Measurements from ENCODE around the gene TRIM63. TPM values are rescaled to one million over a fixed set of nuclear protein-coding genes. Genes with fewer than 3 reads are reported as not detected.

TRIM63 gene
- total and polyA plus RNA-seq, 9 of the 15 experiments (the other 6 are each of a cell fraction or from before 2014, with no cell fraction given), result 0.08 to 0.57 (median 0.36) TPM

DNA sequence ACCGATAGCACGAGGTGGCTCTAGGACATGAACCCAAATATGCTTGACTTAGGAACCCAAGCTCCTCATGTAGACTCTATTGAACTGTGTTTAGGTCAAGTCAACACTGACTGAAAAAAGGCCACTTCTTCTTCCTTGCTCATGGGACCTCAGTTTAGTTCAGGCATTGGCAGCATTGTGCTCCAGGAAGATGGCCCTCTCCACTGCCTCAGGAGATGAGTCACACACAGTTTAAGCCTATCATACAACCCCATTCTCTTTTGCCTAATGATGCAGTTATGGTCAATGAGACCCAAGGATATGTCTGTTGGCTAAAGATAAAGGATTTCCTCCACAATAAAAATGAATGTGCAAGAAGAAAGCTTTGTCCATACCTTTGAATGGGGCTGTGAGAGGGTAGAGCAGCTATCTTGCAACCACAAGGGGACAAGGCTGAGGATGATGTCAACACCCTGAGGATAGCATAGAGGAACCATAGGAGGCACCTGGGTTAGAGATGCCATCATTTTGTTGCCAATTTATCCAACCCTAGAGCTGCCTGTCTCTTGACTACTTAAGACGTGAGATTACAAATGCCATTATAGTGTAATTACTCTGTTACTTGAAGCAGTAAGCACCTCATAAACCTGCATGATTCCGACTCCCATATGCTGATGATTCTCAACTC lies 3.0 kb upstream of the TRIM63 start (continued):
- TF ChIP-seq IRF1 (CRISPR knock-in tag; IDR thresholded peaks at IDR 0.05; ENCODE audit: borderline replicate concordance) (no peak), THAP7 (CRISPR knock-in tag; IDR thresholded peaks at IDR 0.05) (no peak), HOMEZ (CRISPR knock-in tag; IDR thresholded peaks at IDR 0.05) (no peak), SMAD3 (CRISPR knock-in tag; conservative IDR thresholded peaks at IDR 0.05) (peak; percentile 49; the same call in 1 of the 2 replicates), POLR2H (tag; IDR thresholded peaks at IDR 0.05; ENCODE audit: low read depth) (no peak), MBD1 (CRISPR knock-in tag; IDR thresholded peaks at IDR 0.05) (no peak), CHD1 (IDR thresholded peaks at IDR 0.05; ENCODE audit: low read length) (no peak), XRCC4 (IDR thresholded peaks at IDR 0.05; ENCODE audit: extremely low read depth, insufficient read depth, insufficient read length) (no peak), ZNF184 (CRISPR knock-in tag; IDR thresholded peaks at IDR 0.05) (no peak), BHLHE40 (IDR thresholded peaks at IDR 0.05; ENCODE audit: low read length) (peak; percentile 58; the same call in 1 of the 2 replicates), U2AF1 (optimal IDR thresholded peaks at IDR 0.05; ENCODE audit: low read depth, low read length) (no peak), ZNF644 (tag; IDR thresholded peaks at IDR 0.05; ENCODE audit: low read depth) (peak; percentile 91), SMC3 (conservative IDR thresholded peaks at IDR 0.05; ENCODE audit: insufficient read depth, low read depth, low read length) (no peak; the same call in 1 of the 2 replicates), ZNF764 (CRISPR knock-in tag; IDR thresholded peaks at IDR 0.05; ENCODE audit: low read depth) (no peak), YY1 (IDR thresholded peaks at IDR 0.05; ENCODE audit: borderline replicate concordance in 1 of 3, control insufficient read depth in 1 of 3, extremely low read depth in 1 of 3, insufficient read depth in 3 of 3, insufficient read length in 1 of 3, insufficient replicate concordance in 2 of 3, low read depth in 1 of 3, low read length in 2 of 3) (peak in 2 of 3 experiments; percentile 55 to 91), E2F5 (CRISPR knock-in tag; IDR thresholded peaks at IDR 0.05) (no peak), SP1 (CRISPR knock-in tag; IDR thresholded peaks at IDR 0.05) (peak; percentile 75), TSC22D4 (tag; IDR thresholded peaks at IDR 0.05) (no peak), DNMT1 (IDR thresholded peaks at IDR 0.05) (no peak), NCOA6 (IDR thresholded peaks at IDR 0.05) (no peak), ZNF445 (CRISPR knock-in tag; IDR thresholded peaks at IDR 0.05; ENCODE audit: low read depth) (no peak), PPARD (CRISPR knock-in tag; IDR thresholded peaks at IDR 0.05) (no peak)
